Measurements from ENCODE around the gene ZNF366.

Gene ZNF366

DNA sequence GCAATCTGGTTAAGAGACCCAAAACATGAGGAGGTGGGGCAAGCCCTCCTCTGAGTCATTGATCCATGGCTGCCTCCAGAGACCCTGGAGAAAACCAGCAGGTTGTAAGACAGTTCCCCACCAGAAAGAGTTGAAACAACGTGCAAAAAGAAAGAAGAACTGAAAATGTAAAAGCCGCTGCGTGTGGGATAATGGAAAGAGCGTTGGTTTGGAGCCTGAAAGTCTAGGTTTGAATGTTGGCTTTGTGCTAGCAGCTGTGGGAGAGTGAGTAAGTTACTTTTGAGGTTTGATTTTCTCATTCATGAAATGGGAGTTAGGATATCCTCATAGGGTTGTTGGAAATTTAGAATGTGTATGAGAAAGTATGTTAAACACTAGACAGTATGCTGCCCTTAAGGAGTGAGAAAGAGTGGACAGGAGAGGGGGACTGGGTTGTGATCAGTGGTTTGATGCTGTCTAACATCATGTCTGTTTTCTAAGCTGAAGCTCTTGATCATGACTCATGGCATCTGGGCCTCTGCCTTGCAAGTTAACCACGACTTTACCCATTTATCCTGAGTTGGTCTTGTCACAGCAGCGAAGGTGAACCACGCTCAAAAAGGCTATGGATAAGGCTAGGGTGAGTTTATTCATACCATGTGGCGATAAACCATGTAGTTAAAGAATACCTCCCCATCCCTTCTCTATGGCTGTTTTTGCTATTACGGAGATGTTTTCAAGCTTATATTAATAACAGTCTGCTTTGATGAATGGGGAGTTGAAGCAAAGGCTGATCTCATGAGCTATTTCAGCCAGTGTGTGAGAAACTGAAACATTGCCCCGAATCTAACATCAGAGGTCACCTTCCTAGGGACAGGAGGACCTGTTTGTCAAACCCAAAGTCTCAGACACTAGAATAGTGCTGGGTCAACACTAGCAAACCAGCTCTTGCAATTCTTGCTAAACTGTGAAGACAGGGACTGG is 41.3 kb downstream of the ZNF366 start:
- no peak for DNase-seq (ENCODE audit: low read depth in 4 of 4, low spot score in 1 of 4)

DNA sequence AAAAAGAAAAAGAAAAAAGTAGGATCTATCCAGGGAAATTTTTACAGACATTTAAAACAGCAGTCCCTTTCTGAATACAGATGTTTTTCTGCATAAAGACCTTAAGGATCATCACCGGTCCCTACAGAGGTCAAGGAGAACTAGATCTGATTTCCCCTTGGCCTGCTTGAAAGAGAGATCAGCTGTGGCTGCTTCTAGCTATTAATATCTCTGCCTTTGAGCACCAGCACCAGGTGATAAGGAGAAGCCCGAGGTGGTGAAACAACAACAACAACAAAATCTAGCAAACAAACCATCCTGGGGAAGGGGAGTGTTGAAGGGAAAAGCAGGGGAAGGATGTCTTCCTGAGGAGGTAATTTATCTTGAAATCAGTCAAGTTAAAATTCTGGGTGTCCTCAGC is 42.1 kb downstream of the ZNF366 start:
- DNase-seq (ENCODE audit: low read depth in 4 of 4, low spot score in 1 of 4), result no peak

DNA sequence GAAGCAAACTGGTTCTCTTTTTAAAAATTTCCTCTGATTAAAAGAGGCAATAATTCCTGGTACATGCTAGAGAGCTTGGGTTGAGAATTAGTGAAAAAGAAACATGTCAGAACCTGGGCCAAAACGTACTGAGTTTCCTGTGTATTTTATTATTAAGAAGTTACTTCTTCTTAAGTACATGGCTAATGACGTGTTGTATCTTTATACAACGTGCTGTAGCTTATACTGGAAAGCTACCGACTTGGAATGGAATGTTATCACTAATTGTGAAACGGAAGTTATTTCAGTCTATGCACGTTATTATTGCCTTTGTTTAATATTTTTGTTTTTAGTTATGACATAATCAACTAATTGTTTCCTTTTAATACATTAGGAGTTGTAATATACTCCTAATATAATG is 43.1 kb downstream of the ZNF366 start:
- no peak for DNase-seq (ENCODE audit: low read depth in 4 of 4, low spot score in 1 of 4)

DNA sequence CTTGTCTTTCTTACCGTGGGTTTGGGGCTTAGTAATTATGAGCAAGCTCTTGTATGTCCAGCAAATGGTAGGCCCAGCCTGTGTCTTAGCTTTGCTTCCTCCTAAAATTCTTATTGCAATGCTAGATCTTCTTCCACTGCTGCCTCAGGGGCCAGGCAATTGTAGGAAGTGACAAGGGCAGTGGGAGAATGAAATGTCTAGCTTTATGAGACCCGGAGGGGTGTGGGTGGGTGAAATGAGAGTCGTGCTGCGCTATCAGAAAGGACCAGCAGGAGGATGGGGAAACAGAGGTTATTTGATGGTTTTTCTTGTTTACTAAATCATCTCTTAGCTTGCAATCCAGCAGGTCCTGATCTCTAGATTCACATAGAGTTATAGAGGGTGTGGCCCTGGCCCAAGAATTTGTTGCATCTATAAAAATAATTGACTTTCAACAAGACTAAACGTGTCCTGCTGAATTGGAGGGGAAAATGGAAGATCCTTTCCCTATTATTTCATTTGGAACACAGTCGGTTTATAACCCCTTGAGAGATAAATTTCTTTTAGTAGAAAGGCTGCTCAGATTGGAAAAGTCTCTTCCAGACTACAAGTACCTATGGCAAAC is 43.7 kb downstream of the ZNF366 start:
- DNase-seq (ENCODE audit: low read depth in 4 of 4, low spot score in 1 of 4), result no peak

DNA sequence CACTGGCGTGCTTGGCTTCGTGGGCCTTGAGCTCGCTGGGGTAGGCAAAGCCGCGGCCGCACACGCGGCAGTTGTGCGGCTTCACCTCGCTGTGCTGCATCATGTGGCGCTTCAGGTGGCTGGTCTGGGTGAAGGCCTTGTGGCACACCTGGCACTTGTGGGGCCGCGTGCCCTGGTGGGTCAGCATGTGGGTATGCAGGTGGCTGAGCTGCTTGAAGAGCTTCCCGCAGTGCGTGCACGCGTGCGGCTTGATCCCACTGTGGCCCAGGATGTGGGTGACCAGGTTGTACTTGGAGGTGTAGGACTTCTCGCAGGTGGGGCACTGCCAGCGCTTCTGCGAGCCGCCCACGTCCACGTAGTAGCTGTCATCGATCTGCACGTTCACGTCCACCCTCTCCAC is 46.8 kb downstream of the ZNF366 start:
- DNase-seq (ENCODE audit: low read depth in 4 of 4, low spot score in 1 of 4), result no peak

DNA sequence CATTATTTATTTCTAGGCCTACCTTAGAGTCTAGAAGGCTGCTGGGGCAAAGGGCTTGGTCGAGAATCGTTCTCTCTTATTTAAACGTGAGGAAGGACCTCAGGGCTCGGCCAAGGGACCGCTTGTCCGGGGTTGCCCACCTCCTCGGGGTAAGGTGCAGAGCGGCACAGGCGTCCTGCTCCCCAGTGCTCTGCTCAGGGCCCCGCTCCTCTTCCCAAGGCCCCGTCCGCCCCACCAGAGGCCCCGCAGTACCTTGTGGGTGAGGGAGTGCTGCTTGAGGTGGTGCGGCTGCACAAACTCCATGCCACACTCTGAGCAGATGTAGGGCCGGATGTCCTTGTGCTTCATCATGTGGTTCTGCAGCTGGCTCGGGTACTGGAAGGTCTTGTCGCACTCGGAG is 47.3 kb downstream of the ZNF366 start:
- no peak for DNase-seq (ENCODE audit: low read depth in 4 of 4, low spot score in 1 of 4)

DNA sequence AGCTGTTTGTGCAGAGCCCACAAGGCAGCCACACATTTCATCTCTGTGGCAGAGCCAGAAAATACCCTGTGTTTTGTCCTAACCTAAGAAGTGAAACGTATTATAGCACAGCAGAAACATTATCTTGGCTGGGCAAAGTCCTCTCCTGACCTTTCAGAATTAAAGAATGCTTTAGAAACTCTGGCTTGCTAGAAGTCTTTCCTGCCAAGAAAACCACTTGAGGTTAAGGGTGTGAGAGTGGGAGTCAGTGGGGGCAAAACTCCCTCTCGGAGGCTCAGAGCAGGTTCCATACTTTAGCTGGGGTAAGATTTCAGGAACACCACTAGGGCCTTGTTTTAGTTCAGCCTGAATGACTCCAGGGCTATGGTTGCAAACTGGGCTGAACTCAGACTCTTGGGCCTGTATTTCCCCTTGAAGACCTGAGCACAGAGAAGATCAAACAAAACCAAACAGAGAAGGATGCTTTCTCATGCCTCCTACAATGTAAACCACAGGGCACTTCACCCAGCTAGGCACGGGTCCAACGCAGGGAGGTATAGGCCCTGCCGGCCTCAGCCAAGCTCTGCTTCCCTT is 48.0 kb downstream of the ZNF366 start:
- DNase-seq (ENCODE audit: low read depth in 4 of 4, low spot score in 1 of 4), result no peak

DNA sequence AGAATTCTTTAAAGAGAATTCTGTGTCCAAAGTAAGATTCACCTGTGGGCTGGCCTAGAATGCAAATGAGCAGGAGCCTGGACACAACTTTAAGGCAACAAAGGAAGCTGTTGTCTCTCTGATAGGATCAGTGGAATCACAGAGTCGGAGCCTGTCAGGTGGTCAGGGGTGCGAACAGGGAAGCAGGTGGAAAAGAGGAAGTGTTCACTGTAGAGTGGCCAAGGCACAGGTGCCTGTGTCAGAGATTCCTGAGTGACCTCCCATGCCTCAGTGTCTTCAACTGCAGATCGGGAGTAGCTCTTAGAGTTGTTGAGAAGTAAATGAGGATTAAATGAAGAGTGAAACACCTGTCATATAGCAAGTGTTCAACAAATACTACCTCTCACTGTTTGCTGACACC is 48.8 kb downstream of the ZNF366 start:
- no peak for DNase-seq (ENCODE audit: low read depth in 4 of 4, low spot score in 1 of 4)

DNA sequence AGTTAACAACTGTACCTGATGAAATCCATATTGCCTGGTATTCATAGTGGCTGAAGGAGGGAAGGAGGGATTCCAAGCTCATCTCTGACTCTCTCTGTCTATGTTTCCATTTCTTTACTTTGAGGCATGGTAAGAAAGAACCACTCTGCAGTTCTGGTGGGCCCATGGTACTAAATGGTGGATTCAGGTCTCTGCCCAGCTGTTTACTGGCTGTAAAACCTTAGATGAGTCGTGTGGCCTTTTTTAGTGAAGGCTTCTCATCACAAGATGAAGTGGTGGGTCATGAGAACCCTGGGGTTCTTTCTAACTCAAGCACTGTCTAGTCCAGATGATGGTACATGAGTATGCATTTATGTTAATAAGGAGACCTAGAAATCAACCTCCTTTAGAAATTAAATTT is 49.7 kb downstream of the ZNF366 start:
- no peak for DNase-seq (ENCODE audit: low read depth in 4 of 4, low spot score in 1 of 4)

DNA sequence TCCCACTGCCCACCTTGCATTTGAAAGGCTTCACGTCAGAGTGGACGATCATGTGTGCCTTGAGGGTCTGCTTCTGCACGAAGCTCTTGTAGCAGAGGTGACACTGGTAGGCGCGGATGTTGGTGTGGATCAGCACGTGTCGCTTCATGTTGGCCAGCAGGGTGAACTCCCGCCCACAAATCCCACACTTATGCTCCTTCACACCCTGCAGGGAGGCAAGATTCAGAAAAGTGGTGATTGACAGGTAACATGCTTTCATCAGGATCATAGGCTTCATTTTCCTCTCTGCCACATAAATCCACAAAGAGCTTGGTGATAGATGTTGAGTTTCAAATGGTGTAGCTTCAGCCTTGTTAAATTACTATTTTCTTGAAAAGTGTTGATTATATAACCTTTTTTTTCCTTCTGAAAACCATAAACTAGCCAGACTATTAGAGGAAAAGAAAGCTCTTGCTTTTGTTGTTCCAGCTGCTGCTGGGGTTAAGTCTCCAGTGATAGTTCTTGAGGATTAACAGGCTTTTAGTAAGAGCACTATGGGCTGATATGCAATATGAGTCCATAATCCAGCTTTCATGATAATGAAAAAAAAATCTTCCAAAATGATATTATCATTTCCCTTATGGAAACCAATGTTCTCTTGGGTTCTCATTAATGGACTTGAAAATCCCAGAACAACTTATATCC is 50.7 kb downstream of the ZNF366 start:
- no peak for DNase-seq (ENCODE audit: low read depth in 4 of 4, low spot score in 1 of 4)

DNA sequence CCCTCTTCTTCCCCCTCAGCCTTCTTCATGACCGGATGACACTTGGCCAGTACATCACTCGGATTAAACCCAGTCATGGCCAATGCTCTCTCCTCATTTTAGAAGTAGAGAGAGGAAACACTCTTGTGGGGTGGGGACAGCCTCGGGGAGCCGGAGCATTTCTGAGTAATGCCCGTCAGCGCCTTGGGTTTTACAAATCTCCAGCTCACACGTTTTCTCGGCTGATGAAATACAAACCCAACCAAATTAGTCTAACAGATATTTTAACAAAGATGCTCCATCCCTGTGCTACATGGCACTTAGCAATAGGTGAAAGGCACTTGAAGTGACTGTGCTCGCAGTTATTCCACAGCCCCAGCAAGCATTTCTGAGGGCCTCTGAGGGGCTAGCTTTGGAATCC is 51.7 kb downstream of the ZNF366 start:
- DNase-seq (ENCODE audit: low read depth in 4 of 4, low spot score in 1 of 4), result no peak

DNA sequence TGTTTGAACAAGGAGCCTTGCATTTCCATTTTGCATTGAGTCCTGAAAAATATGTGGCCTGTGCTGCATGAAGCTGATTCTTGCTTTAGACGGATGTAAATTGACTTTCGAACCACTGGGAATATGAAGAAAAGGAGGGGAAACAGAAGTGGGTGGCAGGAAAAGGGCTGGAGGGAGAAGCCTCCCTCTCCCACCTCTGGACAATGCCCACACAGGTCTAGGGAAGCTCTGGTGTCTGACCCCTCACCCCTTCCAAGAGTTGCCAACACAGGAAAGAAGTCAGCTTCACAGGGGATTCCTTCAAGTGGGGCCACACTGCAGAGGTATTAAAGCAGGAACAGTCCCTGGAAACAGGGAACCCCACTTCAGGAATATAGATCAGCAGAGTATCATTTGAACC is 52.2 kb downstream of the ZNF366 start:
- DNase-seq (ENCODE audit: low read depth in 4 of 4, low spot score in 1 of 4), result no peak

DNA sequence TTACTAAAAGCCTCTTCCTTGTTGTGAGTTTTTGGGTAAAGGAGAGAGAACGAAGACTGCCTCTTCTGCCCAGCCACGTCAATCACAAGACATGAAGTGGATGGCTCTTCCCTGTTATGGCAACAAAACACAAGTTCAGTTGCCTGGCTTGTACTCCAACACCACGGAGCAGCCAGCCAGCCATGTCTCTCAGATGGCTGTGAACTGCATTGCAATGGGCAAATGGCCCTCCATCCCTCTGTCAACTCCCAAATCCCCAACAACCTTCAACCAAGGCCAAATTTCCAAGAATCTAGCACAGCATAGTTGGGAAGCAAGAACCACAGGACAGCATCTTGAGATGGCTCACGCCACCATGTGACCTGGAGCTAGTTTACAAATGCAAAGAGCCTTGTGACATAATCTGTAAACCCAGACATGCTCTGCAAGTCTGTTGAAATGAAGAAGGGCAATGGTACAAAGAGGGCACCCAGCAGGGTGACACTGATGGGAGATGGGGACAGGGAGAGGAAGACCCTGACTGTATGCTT is 53.9 kb downstream of the ZNF366 start:
- no peak for DNase-seq (ENCODE audit: low read depth in 4 of 4, low spot score in 1 of 4)

DNA sequence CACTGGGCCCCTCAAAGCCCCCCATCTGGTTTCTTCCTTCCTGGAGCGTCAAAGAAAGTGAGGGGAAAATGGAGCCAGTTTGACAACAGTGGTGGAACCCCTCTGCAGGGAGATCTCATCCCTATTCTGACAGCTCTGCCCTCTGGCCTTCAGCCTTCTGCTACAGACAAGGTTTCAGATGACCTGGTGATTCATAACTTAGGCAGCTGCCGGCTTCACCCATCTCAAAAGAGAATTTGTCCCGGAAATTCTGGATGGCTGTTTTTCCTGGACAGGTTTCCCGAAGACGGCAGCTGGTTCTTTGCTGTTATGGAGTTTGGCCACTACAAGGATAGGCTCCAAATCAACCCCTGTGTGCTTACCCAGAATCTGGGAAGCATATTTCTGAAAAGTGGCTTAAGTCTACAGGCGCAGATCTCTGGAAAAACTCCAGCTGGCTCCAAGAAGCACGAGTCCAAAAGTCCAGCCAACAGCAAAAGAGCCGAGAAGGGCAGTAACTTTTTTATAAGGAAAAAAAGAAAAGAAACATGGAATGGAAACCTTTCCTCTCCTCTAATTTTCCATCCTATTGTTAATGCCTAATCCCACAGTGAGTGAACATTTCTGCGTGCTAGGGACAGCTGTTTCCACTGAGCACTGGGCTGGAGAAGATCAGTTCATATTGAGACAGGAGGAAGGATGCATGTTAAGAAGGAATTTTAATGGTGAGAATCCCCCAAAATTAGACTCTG is 54.5 kb downstream of the ZNF366 start:
- DNase-seq (ENCODE audit: low read depth in 4 of 4, low spot score in 1 of 4), result no peak

DNA sequence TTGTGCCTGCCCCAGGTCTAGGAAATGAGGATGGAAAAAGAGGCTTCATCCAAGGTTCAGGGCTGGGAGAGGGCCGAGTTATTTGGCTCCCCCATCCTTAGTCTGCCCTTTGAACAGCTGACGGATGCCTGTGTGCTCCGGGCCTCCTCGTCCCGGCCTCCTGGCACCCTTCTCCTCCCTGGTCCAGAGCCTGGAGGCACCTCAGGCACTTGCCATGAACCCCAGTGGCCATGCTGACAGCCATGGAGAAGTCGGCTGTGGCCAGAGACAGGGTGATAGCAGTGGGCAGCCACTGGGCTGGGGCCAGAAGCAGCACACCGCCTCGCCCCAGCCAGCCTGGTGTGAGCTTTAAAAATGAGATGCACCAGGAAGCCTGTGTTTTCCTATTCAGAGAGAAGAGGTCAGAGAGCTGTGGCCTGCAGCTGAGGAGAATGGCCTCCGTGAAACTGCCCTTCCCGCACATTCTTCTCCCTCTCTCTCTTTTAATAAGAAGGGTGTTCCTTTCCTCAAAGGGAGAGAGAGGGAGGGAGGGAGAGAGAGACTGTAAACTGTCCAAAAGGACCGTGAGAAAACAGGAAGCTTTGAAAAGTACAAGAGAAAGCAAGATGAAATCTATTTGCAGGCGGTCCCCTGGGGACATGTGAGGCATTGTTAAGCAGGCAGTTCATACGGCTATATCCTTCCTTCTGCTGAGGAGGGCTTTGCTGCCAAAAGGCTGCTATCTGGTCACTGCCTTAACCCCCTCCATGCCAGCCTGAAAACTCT is 55.3 kb downstream of the ZNF366 start:
- no peak for DNase-seq (ENCODE audit: low read depth in 4 of 4, low spot score in 1 of 4)

DNA sequence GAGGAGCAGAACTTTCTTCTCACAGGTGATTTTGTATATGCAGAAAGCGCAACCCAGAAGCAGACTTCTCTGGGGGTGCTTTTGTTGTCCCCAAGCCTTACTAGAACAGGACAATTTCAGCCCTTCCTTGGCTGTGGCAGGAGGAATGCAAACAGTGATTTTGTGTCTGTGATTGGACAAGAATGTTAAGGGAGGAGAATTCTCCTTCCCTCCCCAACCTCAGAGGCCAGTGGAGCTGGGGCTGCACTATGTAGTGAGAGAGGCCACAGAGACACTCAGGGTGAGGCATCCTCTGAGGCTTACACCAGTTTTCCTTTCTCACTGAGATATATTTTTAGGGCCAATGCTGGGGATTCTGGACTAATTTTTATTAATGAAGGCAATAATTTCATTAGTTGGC is 58.8 kb downstream of the ZNF366 start:
- DNase-seq (ENCODE audit: low read depth in 4 of 4, low spot score in 1 of 4), result no peak

DNA sequence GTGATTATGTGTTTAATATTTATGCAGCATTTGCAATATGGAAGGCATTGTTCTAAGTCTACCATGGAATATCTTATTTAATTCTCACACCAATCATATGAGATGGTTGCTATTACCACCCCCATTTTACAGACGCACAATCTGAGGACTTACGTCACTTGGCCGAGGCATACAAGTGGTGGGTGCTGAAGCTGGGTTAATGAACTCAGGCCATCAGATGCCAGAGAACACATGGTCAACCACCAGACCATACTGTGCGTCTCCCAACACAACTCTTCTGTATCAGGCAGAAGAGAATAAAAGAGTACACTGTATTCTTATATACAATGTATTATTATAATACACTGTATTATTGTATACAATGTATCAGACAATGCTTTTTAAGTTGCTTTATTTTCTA is 59.5 kb downstream of the ZNF366 start:
- no peak for DNase-seq (ENCODE audit: low read depth in 4 of 4, low spot score in 1 of 4)

DNA sequence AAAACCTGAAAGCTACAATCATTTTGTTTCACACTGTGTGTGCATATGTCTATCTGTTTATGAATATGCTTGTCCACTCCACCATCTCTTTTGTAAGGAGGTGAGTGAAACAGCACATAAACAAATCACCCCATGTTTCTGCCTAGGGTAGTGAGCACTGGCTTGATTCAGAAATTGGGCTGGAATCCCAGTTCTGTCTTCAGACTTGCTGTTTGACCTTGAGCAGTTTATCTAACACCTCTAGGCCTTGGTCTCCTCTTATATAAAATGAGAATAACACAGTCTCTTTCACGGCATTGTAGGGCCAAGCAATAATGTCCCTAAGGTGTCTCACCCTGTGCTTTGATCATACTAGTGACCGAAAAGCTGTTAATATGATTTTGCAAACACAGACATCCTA is 61.2 kb downstream of the ZNF366 start:
- DNase-seq (ENCODE audit: low read depth in 4 of 4, low spot score in 1 of 4), result no peak

DNA sequence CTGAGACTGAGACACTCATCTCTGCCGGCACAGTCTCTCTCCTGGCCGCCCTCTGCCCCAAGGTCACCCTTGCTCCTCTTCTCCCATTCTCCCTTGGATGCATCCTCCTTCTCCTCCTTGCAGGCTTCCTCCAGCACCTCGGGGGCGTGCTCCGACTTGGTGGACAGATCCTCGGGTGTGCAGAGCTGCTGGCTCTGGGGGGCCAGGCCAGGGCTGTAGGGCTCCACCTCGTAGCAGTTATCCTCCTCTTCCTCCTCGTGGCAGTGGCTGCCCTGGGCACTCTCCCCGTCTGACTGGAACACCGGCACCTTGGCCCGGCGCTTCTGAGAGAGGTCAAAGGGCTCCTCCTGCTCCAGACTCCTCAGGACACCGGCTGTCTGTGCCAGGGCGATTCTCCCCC is 63.3 kb downstream of the ZNF366 start:
- no peak for DNase-seq (ENCODE audit: low read depth in 4 of 4, low spot score in 1 of 4)

DNA sequence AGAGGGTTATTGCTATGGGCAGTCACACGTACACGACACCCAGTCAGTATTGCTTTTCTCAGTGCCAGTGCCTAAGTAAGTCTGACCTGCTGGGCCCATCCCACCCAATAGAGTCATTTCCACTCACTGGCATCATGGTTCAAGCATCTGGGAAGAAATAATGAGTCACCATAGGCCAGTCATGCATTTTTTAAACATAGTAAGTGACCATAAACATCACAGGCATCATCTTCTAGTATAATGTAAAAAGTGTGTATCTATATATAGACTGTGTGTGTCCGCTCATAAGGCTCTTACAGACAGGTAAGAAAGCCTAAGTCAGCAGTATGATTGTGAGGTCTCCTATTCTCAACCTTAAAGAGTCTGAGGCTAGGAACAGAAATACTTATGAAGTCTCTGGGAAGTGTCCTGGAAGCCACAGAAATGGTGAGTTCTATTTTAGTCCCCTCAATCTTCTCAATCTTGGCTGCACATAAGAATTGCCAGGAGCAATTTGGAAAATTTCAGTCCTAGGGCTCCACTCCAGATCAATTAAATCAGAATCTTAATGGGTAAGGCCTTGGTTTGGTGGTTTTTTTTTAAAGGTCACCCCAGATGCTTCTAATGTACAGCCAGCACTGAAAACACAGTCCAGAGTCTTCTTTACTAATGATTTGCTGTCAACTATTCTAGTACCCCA is 65.2 kb downstream of the ZNF366 start:
- no peak for DNase-seq (ENCODE audit: low read depth in 4 of 4, low spot score in 1 of 4)

Measured in stimulated activated CD4-positive, alpha-beta T cell treated with anti-CD3 and anti-CD28 coated beads, Interleukin-1b, Interleukin-23, amount 100 ng/mL, for 24 hours (primary cell).